ENCODE data around the gene CTDSPL2.
"Not testable (repeated sequence)": the region's sequence is repeated elsewhere in the genome, so short reads cannot be mapped to it uniquely, and the experiment has no call there.

CTDSPL2 gene

GRCh38 chr15:44530653-44531052 lies 103.2 kb downstream of the CTDSPL2 start:
- no peak overlapping the region for H3K4me3 ChIP-seq (ENCODE audit: low read length)
- no peak for TF ChIP-seq CTCF (IDR thresholded peaks at IDR 0.05; ENCODE audit: insufficient read depth, low read depth, low read length, missing control alignments)
- DNase-seq (ENCODE audit: low read depth): no peak

GRCh38 chr15:44532275-44532674 lies 104.8 kb downstream of the CTDSPL2 start:
- not testable (repeated sequence) for DNase-seq (ENCODE audit: low read depth); H3K4me3 ChIP-seq (ENCODE audit: low read length)

GRCh38 chr15:44532689-44533088 lies 105.3 kb downstream of the CTDSPL2 start:
- no peak for TF ChIP-seq CTCF (IDR thresholded peaks at IDR 0.05; ENCODE audit: insufficient read depth, low read depth, low read length, missing control alignments)

GRCh38 chr15:44535092-44535491 lies 107.7 kb downstream of the CTDSPL2 start:
- TF ChIP-seq CTCF (IDR thresholded peaks at IDR 0.05; ENCODE audit: insufficient read depth, low read depth, low read length, missing control alignments): no peak
- no peak for DNase-seq (ENCODE audit: low read depth)
- H3K4me3 ChIP-seq (ENCODE audit: low read length): no peak overlapping the region

More at GRCh38 chr15:44532689-44533088, 105.3 kb downstream of the CTDSPL2 start:
- peak; percentile 10 for DNase-seq (ENCODE audit: low read depth)
- no peak overlapping the region for H3K4me3 ChIP-seq (ENCODE audit: low read length)

- DNase-seq (ENCODE audit: low read depth): peak; percentile 25
- peak overlapping the region; percentile 84 for H3K4me3 ChIP-seq (ENCODE audit: low read length)
- no peak for TF ChIP-seq CTCF (IDR thresholded peaks at IDR 0.05; ENCODE audit: insufficient read depth, low read depth, low read length, missing control alignments)
Observed at GRCh38 chr15:44535523-44536301, 108.3 kb downstream of the CTDSPL2 start.

- peak; percentile 85 for DNase-seq (ENCODE audit: low read depth)
- TF ChIP-seq CTCF (IDR thresholded peaks at IDR 0.05; ENCODE audit: insufficient read depth, low read depth, low read length, missing control alignments): peak; percentile 45
Observed at GRCh38 chr15:44536302-44536961, 109.0 kb downstream of the CTDSPL2 start.

GRCh38 chr15:44536962-44537734 lies 109.7 kb downstream of the CTDSPL2 start, which contains the start of gene EIF3J:
Gene EIF3J, plus strand, starts transcription at chr15:44537147. Its CDS starts 48 bp downstream, at chr15:44537195.
- H3K4me3 ChIP-seq (ENCODE audit: low read length): peak within 1 kb of the TSS; percentile 88
- peak; percentile 98 for DNase-seq (ENCODE audit: low read depth)
- TF ChIP-seq CTCF (IDR thresholded peaks at IDR 0.05; ENCODE audit: insufficient read depth, low read depth, low read length, missing control alignments): no peak

More at GRCh38 chr15:44536302-44536961, 109.0 kb downstream of the CTDSPL2 start:
- peak overlapping the region; percentile 84 for H3K4me3 ChIP-seq (ENCODE audit: low read length)

Measured in epithelial cell of esophagus (primary cell).